ENCODE results near the gene GALNT13. TPM values are rescaled to one million over a fixed set of nuclear protein-coding genes. Genes with fewer than 3 reads are reported as not detected.

Gene GALNT13
- total and polyA plus RNA-seq, 10 of the 15 experiments (the other 5 are each of a cell fraction or from before 2014, with no cell fraction given): 0.04 TPM; not detected in 9

GRCh38 chr2:153935511-153935910 lies 63.8 kb downstream of the GALNT13 start (continued):
- TF ChIP-seq ZZZ3 (IDR thresholded peaks at IDR 0.05; ENCODE audit: control insufficient read depth, insufficient read length, low read depth) (no peak), RUNX3 (IDR thresholded peaks at IDR 0.05; ENCODE audit: low read length) (no peak), ESRRA (IDR thresholded peaks at IDR 0.05; ENCODE audit: low read length) (no peak), SMARCA5 (IDR thresholded peaks at IDR 0.05) (no peak)

- TF ChIP-seq NFYB (IDR thresholded peaks at IDR 0.05; ENCODE audit: insufficient read depth, low read depth, low read length): no peak
- TF ChIP-seq RAD21 (IDR thresholded peaks at IDR 0.05; ENCODE audit: insufficient read depth, low read depth, low read length): no peak
- TF ChIP-seq TCF3 (IDR thresholded peaks at IDR 0.05; ENCODE audit: borderline replicate concordance, insufficient read depth, low read depth, low read length): no peak
- Histone ChIP-seq H3K79me2 (ENCODE audit: control insufficient read depth, insufficient read depth, low read length) (no peaks in the 10 kb centered on the region), H3K4me3 (no peak overlapping the region), H3K27me3 (replicated peaks in 1 of 2; ENCODE audit: control insufficient read depth in 2 of 2, insufficient read depth in 2 of 2, low read length in 1 of 2) (no peaks in the 10 kb centered on the region), H3K9ac (ENCODE audit: control insufficient read depth, insufficient read depth, low read length) (no peak overlapping the region), H3K36me3 (ENCODE audit: control insufficient read depth in 2 of 2, insufficient read depth in 2 of 2, low read length in 1 of 2) (no peaks in the 10 kb centered on the region), H3K4me2 (ENCODE audit: control insufficient read depth, insufficient read depth) (no peak overlapping the region), H2AFZ (ENCODE audit: control insufficient read depth, low read depth, low read length) (no peak overlapping the region), H3K9me3 (replicated peaks; ENCODE audit: control insufficient read depth, insufficient read depth, low read length) (no peaks in the 10 kb centered on the region), H3K27ac (ENCODE audit: control insufficient read depth, insufficient read depth) (no peak overlapping the region), H3K4me1 (ENCODE audit: control insufficient read depth, insufficient read depth, low read length) (no peaks in the 10 kb centered on the region), H4K20me1 (ENCODE audit: control insufficient read depth, insufficient read depth) (no peaks in the 10 kb centered on the region)
- ChIA-PET CTCF (no interaction called here), POLR2A (no interaction called here), RAD21 (ENCODE audit: unreplicated experiment) (no interaction called here), SMC1A (ENCODE audit: uncharacterized antibody, unreplicated experiment) (no interaction called here)
- DNase-seq (ENCODE audit: low read depth, low spot score) (no peak), ATAC-seq (peak; percentile 76), FAIRE-seq (no peak)
- in situ Hi-C loops (cut with MboI) (no loop called here), intact Hi-C loops (cut with micrococcal nuclease; ENCODE audit: unreplicated experiment) (loop anchor here (5.0 kb wide), 1 partner anchor 742 kb away; no protein-coding TSS in a partner anchor)
- 24% methylated on average over 3 of the region's 3 CpGs for WGBS (ENCODE audit: insufficient coverage, insufficient replicate concordance, low lambda C conversion rate, missing lambda C conversion rate)
- BruUV-seq (replicated peaks): no TSS peak
Measured at GRCh38 chr2:153939124-153939796, 67.5 kb downstream of the GALNT13 start.

Data from GM12878 (cell line).